RCC 7860 (cell line): ENCODE measurements around the gene SPINK4.

Source experiments
- DNase-seq: peaks from one replicate; pipeline ENCODE4 v3.0.0-alpha.2; 2015; ENCODE audit warnings: low spot score
- FAIRE-seq: peaks from 2 replicates; lab custom pipeline; 2012; peaks lifted over from hg19 to GRCh38; lab: Jason Lieb, UNC

The SPINK4 gene

GRCh38 chr9:33229359-33230114, 10.4 kb upstream of the SPINK4 start:
- FAIRE-seq, result no peak
- DNase-seq, result no peak

GRCh38 chr9:33230756-33231622, 9.0 kb upstream of the SPINK4 start:
- DNase-seq, result peak; percentile 11
- FAIRE-seq, result no peak

- DNase-seq (no peak), FAIRE-seq (no peak)
Measured at GRCh38 chr9:33231623-33231942, 8.4 kb upstream of the SPINK4 start.

GRCh38 chr9:33232815-33233214, 7.2 kb upstream of the SPINK4 start:
- FAIRE-seq, result no peak
- no peak for DNase-seq

GRCh38 chr9:33233626-33234342, 6.2 kb upstream of the SPINK4 start:
- FAIRE-seq (no peak), DNase-seq (peak; percentile 79)

- DNase-seq (no peak), FAIRE-seq (no peak)
Measured at GRCh38 chr9:33234511-33235467, 5.2 kb upstream of the SPINK4 start.

GRCh38 chr9:33236571-33236970, 3.4 kb upstream of the SPINK4 start:
- FAIRE-seq, result no peak
- DNase-seq, result peak; percentile 42

- DNase-seq, result no peak
- FAIRE-seq, result no peak
Measured at GRCh38 chr9:33241298-33241697, 1.3 kb downstream of the SPINK4 start.

GRCh38 chr9:33242609-33243134, 2.7 kb downstream of the SPINK4 start:
- DNase-seq, result no peak
- FAIRE-seq, result no peak

GRCh38 chr9:33244137-33244784, 4.3 kb downstream of the SPINK4 start:
- no peak for DNase-seq
- FAIRE-seq, result no peak

- FAIRE-seq, result no peak
- no peak for DNase-seq
Measured at GRCh38 chr9:33245341-33245740, 5.4 kb downstream of the SPINK4 start.

GRCh38 chr9:33246269-33246860, 6.4 kb downstream of the SPINK4 start:
- DNase-seq, result no peak
- no peak for FAIRE-seq

- DNase-seq (no peak), FAIRE-seq (no peak)
Measured at GRCh38 chr9:33248606-33249005, 8.6 kb downstream of the SPINK4 start.

- no peak for DNase-seq
- FAIRE-seq, result no peak
Measured at GRCh38 chr9:33249087-33249658, 9.2 kb downstream of the SPINK4 start.

- DNase-seq (no peak), FAIRE-seq (no peak)
Measured at GRCh38 chr9:33249983-33250382, 10.0 kb downstream of the SPINK4 start.

- DNase-seq (no peak), FAIRE-seq (no peak)
Measured at GRCh38 chr9:33250458-33250995, 10.6 kb downstream of the SPINK4 start.

GRCh38 chr9:33254211-33254610, 14.2 kb downstream of the SPINK4 start:
- DNase-seq (no peak), FAIRE-seq (no peak)

- DNase-seq, result no peak
- FAIRE-seq, result no peak
Measured at GRCh38 chr9:33255014-33255413, 15.0 kb downstream of the SPINK4 start.

GRCh38 chr9:33255471-33255870, 15.5 kb downstream of the SPINK4 start:
- no peak for DNase-seq
- FAIRE-seq, result no peak
